HepG2 (cell line): ENCODE results near the gene GGA3. TPM values are rescaled to one million over a fixed set of nuclear protein-coding genes. Genes with fewer than 3 reads are reported as not detected.

Experiments used
- ETV5 ChIP-seq: IDR thresholded peaks from 2 replicates; pipeline ENCODE4 v1.6.1; 2018; ENCODE audit warnings: missing biosample characterization, missing genetic modification reagents, inconsistent platforms, borderline replicate concordance
- LCORL ChIP-seq, 2 experiments: fragments of 450-650 bp in 1 of 2; sonication (generic) in 1 of 2; formaldehyde crosslinking in 1 of 2; IDR thresholded peaks; 2 replicates each; pipeline versions ENCODE4 v1.5.0 to v1.6.1; 2017 to 2020; ENCODE audit warnings: antibody characterized with exemption in 1 of 2, missing genetic modification reagents in 1 of 2
- MLLT10 ChIP-seq: sonication (generic); formaldehyde crosslinking; IDR thresholded peaks from 2 replicates; pipeline ENCODE4 v1.4.0; 2020; ENCODE audit warnings: missing genetic modification reagents
- MXI1 ChIP-seq: IDR thresholded peaks from 3 replicates; pipeline ENCODE4 v1.6.1; 2012; ENCODE audit warnings: low read depth, low read length, inconsistent platforms, borderline replicate concordance
- SATB2 ChIP-seq: sonication (generic); formaldehyde crosslinking; IDR thresholded peaks from 2 replicates; pipeline ENCODE4 v1.5.0; 2020; ENCODE audit warnings: missing genetic modification reagents
- SIN3B ChIP-seq: fragments of 150-350 bp; IDR thresholded peaks from 2 replicates; pipeline ENCODE4 v1.6.1; 2014; ENCODE audit warnings: low read length
- SKI ChIP-seq: fragments of 450-650 bp; IDR thresholded peaks from one replicate; pipeline ENCODE4 v1.6.1; 2018; ENCODE audit warnings: mild to moderate bottlenecking; ENCODE audit not compliant: partially characterized antibody
- ZNF17 ChIP-seq: sonication (generic); formaldehyde crosslinking; IDR thresholded peaks from 2 replicates; pipeline ENCODE4 v1.5.0; 2020; ENCODE audit warnings: mild to moderate bottlenecking, missing genetic modification reagents
- ZNF20 ChIP-seq: sonication (generic); formaldehyde crosslinking; IDR thresholded peaks from 2 replicates; pipeline ENCODE4 v1.4.0; 2020; ENCODE audit warnings: mild to moderate bottlenecking, moderate library complexity, missing genetic modification reagents
- ZNF468 ChIP-seq: sonication (generic); formaldehyde crosslinking; IDR thresholded peaks from 2 replicates; pipeline ENCODE4 v1.8.0; 2022; ENCODE audit warnings: mild to moderate bottlenecking, moderate library complexity, missing genetic modification reagents
- ZNF543 ChIP-seq: sonication (generic); formaldehyde crosslinking; IDR thresholded peaks from 2 replicates; pipeline ENCODE4 v1.4.0; 2020; ENCODE audit warnings: mild to moderate bottlenecking, missing genetic modification reagents
- ZNF564 ChIP-seq: sonication (generic); formaldehyde crosslinking; IDR thresholded peaks from 2 replicates; pipeline ENCODE4 v1.8.1; 2023; ENCODE audit warnings: mild to moderate bottlenecking, missing genetic modification reagents
- ZNF614 ChIP-seq: IDR thresholded peaks from 2 replicates; pipeline ENCODE4 v1.6.1; 2018; ENCODE audit warnings: missing biosample characterization, missing genetic modification reagents, inconsistent platforms, borderline replicate concordance
- polyA plus RNA-seq, 8 experiments: library from polyadenylated mRNA; depleted of rRNA in 3 of 8; stranded (reverse) in 7 of 8; unstranded in 1 of 8; fragments of >200 nt; fragmentation: Illumina TruSeq in 4 of 8; extraction: Trizol in 4 of 8; gene quantifications; 2 replicates each; pipeline versions ENCODE4 v1.2.1 to v1.2.3, GENCODE V29; 2011 to 2016; ENCODE audit warnings: low read depth in 4 of 8, missing spikeins in 1 of 8, mixed read lengths in 1 of 8; ENCODE audit not compliant: insufficient read depth in 1 of 8
- total RNA-seq, 5 experiments: library from RNA; depleted of rRNA; stranded (reverse); fragments of >200 nt; fragmentation: Illumina TruSeq; extraction: Trizol; gene quantifications; 2 replicates each; pipeline ENCODE4 v1.2.3, GENCODE V29; 2016; ENCODE audit warnings: low read depth in 1 of 5
- TF ChIP-seq, protein P1 (sequence below): sonication (generic); formaldehyde crosslinking; IDR thresholded peaks from 2 replicates; pipeline ENCODE4 v1.8.1; 2023; ENCODE audit warnings: mild to moderate bottlenecking, moderate library complexity, missing genetic modification reagents
- TF ChIP-seq, protein P2 (sequence below): sonication (generic); formaldehyde crosslinking; IDR thresholded peaks from 2 replicates; pipeline ENCODE4 v1.4.0; 2020; ENCODE audit warnings: mild to moderate bottlenecking, missing genetic modification reagents, borderline replicate concordance
- TF ChIP-seq, protein P3 (sequence below): sonication (generic); formaldehyde crosslinking; IDR thresholded peaks from 2 replicates; pipeline ENCODE4 v1.5.0; 2020; ENCODE audit warnings: missing genetic modification reagents
- TF ChIP-seq, protein P4 (sequence below): sonication (generic); formaldehyde crosslinking; IDR thresholded peaks from 2 replicates; pipeline ENCODE4 v1.4.0; 2020; ENCODE audit warnings: mild to moderate bottlenecking, low read depth, missing genetic modification reagents
- TF ChIP-seq, protein P5 (sequence below): sonication (generic); formaldehyde crosslinking; IDR thresholded peaks from 2 replicates; pipeline ENCODE4 v1.4.0; 2020; ENCODE audit warnings: missing genetic modification reagents, borderline replicate concordance
- TF ChIP-seq, protein P6 (sequence below), 2 experiments: sonication (generic) in 1 of 2; formaldehyde crosslinking in 1 of 2; IDR thresholded peaks; 2 replicates each; pipeline versions ENCODE4 v1.5.1 to v1.6.1; 2011 to 2020; ENCODE audit warnings: borderline replicate concordance in 1 of 2, low read depth in 1 of 2, low read length in 1 of 2, mild to moderate bottlenecking in 1 of 2, missing genetic modification reagents in 1 of 2, moderate library complexity in 1 of 2

GGA3 gene
- total and polyA plus RNA-seq, 2 of the 13 experiments (the other 11 are each of a cell fraction or from before 2014, with no cell fraction given): 28.4 to 43.7 TPM

DNA sequence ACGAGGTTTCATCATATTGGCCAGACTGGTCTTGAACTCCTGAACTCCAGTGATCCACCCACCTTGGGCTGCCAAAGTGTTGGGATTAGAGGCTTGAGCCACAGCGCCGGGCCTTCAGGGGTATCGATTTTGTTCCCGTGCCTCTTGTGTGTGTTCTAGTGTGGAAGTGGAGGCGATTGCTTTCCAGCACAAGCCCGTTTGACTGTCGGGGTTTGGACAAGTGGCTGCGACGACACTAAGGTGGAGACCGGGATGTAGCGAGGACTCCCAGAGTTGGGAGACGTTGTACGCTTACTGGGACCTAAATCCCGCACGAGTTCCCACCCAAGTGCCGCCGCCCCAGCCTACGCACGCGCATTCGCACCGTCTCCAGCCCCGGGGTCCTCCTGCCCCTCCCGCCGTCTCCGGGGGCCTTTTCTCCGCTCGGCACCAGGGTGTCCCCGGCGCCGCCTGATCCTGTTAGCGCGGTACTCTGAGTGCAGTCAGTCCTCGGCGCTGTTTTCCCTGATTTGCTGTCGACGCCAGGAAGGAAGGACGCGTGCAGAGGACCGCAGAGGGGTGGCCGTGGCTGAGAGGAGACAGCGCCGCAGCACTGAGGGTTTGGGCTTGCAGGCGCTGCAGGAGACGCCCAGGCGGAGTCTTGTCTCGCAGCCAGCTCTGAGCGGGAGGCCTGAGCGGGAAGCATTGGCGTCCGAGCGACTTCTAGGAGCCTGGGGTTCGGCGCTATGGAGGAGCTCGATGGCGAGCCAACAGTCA, 56.2 kb downstream of the GGA3 start, which contains the start of gene NUP85 (continued):
- TF ChIP-seq, protein P1, sequence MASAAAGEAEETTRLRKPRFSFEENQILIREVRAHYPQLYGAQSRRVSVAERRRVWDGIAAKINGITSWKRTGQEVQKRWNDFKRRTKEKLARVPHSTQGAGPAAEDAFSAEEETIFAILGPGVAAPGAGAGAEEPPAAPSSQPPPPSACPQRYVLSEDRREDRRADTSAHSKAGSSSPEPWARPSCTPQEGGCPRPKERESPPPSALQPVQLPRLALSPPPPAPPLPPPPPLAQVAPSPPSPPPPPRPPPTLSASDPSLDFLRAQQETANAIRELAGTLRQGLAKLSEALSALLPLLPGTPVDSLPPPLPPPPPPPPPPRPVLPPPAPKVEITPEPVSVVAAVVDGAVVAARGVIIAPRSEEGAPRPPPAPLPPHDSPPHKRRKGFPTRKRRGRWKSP (CRISPR knock-in tag): peak; percentile 97
- TF ChIP-seq, protein P2, sequence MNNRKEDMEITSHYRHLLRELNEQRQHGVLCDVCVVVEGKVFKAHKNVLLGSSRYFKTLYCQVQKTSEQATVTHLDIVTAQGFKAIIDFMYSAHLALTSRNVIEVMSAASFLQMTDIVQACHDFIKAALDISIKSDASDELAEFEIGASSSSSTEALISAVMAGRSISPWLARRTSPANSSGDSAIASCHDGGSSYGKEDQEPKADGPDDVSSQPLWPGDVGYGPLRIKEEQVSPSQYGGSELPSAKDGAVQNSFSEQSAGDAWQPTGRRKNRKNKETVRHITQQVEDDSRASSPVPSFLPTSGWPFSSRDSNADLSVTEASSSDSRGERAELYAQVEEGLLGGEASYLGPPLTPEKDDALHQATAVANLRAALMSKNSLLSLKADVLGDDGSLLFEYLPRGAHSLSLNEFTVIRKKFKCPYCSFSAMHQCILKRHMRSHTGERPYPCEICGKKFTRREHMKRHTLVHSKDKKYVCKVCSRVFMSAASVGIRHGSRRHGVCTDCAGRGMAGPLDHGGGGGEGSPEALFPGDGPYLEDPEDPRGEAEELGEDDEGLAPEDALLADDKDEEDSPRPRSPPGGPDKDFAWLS (CRISPR knock-in tag): no peak
- TF ChIP-seq, protein P3, sequence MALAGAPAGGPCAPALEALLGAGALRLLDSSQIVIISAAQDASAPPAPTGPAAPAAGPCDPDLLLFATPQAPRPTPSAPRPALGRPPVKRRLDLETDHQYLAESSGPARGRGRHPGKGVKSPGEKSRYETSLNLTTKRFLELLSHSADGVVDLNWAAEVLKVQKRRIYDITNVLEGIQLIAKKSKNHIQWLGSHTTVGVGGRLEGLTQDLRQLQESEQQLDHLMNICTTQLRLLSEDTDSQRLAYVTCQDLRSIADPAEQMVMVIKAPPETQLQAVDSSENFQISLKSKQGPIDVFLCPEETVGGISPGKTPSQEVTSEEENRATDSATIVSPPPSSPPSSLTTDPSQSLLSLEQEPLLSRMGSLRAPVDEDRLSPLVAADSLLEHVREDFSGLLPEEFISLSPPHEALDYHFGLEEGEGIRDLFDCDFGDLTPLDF (CRISPR knock-in tag): peak; percentile 98
- TF ChIP-seq ETV5 (no peak; the same call in 1 of the 2 replicates), SIN3B (peak; percentile 91), MXI1 (peak; percentile 83; the same call in 1 of the 3 replicates), ZNF564 (CRISPR knock-in tag) (peak; percentile 60; the same call in 1 of the 2 replicates), ZNF614 (CRISPR knock-in tag) (0 out of 2 replicates have a peak, but pooled peaks have one; percentile 55), ZNF543 (CRISPR knock-in tag) (peak; percentile 70; the same call in 1 of the 2 replicates), LCORL (IDR thresholded peaks at IDR 0.05) (peak; percentile 65; the same call in 1 of the 2 replicates), LCORL (CRISPR knock-in tag; IDR thresholded peaks at IDR 0.05) (peak; percentile 79), ZNF17 (CRISPR knock-in tag) (0 out of 2 replicates have a peak, but pooled peaks have one; percentile 39), ZNF468 (CRISPR knock-in tag) (peak; percentile 30; the same call in 1 of the 2 replicates), ZNF20 (CRISPR knock-in tag) (peak; percentile 93; the same call in 1 of the 2 replicates), SATB2 (CRISPR knock-in tag) (peak; percentile 90; the same call in 1 of the 2 replicates), MLLT10 (CRISPR knock-in tag) (no peak), SKI (peak; percentile 96)
- TF ChIP-seq, protein P4, sequence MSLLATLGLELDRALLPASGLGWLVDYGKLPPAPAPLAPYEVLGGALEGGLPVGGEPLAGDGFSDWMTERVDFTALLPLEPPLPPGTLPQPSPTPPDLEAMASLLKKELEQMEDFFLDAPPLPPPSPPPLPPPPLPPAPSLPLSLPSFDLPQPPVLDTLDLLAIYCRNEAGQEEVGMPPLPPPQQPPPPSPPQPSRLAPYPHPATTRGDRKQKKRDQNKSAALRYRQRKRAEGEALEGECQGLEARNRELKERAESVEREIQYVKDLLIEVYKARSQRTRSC (CRISPR knock-in tag): no peak; the same call in 1 of the 2 replicates
- TF ChIP-seq, protein P5, sequence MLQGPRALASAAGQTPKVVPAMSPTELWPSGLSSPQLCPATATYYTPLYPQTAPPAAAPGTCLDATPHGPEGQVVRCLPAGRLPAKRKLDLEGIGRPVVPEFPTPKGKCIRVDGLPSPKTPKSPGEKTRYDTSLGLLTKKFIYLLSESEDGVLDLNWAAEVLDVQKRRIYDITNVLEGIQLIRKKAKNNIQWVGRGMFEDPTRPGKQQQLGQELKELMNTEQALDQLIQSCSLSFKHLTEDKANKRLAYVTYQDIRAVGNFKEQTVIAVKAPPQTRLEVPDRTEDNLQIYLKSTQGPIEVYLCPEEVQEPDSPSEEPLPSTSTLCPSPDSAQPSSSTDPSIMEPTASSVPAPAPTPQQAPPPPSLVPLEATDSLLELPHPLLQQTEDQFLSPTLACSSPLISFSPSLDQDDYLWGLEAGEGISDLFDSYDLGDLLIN (CRISPR knock-in tag): peak; percentile 25; the same call in 1 of the 2 replicates
- TF ChIP-seq, protein P6, sequence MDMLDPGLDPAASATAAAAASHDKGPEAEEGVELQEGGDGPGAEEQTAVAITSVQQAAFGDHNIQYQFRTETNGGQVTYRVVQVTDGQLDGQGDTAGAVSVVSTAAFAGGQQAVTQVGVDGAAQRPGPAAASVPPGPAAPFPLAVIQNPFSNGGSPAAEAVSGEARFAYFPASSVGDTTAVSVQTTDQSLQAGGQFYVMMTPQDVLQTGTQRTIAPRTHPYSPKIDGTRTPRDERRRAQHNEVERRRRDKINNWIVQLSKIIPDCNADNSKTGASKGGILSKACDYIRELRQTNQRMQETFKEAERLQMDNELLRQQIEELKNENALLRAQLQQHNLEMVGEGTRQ (IDR thresholded peaks at IDR 0.05; ENCODE audit: low read depth, low read length): no peak
- TF ChIP-seq, protein P6 (CRISPR knock-in tag; IDR thresholded peaks at IDR 0.05; ENCODE audit: borderline replicate concordance): peak; percentile 12; the same call in 1 of the 2 replicates
